Fibroblast of skin of left biceps (primary cell): ENCODE measurements around the gene PDLIM4.

ENCODE experiments used
- DNase-seq, 2 experiments: peaks; one replicate each; pipeline ENCODE4 v3.0.0-alpha.2; 2013; ENCODE audit warnings: low read depth in 2 of 2

Gene PDLIM4

DNA sequence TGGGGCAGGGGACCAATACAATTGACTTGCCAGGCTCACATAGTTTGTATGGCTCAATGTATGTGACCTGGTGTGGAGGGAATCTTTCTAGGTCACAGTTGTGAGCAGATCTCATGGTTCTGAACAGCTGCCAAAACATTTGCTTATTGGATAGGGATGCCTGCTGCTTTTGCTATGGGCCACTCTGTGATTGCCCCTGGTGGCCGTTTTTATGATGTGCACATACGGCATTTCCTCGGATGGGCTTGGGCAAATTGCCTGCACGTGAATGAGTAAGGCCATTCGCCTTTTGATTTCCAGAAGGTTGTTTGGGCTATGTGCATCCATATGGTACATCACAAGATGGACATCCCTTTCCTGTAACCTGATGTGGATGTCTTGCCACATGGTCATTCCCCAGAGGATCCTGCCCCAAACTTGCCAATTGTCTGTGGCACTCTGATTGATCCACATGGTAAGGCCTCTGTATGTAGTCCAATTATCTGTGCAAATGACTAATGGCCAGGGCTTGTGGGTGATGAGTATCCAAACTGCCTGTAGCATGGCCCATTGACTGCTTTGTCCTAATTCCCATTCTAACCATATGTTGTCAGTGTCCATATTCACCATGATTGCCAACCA lies 26.0 kb downstream of the PDLIM4 start:
- DNase-seq: no peak

DNA sequence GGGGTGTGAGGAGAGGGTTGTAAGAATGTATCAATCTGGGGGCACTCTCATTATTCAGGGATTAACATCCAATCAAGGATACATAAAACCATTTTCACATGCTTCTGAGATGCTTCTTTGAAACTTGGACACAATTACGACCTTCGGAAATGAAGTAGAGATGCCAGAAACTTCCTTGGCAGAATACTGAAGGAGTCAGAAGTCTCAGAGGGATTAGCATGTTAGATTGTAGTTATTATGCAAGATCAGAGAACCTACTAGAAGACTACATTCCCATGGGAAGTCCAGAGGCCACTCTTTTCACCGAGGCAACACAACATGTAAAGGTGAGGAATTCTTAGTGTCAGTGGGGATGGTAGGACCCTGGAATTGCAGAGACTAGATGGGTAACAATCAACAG lies 31.6 kb downstream of the PDLIM4 start:
- no peak for DNase-seq

DNA sequence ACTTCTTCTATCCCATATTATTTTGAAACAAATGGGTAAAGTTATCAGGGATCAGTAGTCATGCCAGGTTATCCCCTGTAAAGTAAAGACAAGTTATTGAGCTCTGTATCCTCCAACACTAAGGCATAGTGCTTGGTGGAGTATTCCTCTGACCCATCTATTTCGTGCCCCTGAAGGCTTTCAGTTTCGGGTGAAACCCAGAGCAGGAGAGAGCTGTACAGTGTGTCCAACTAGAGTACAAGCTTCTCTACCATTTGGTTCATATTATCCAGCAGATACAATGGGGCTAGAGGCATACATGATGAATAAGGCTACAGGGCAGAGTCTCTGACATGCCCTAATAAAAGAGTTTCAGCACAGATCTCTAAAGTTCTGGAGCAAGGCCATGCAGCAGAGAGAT lies 33.5 kb downstream of the PDLIM4 start:
- DNase-seq: no peak

DNA sequence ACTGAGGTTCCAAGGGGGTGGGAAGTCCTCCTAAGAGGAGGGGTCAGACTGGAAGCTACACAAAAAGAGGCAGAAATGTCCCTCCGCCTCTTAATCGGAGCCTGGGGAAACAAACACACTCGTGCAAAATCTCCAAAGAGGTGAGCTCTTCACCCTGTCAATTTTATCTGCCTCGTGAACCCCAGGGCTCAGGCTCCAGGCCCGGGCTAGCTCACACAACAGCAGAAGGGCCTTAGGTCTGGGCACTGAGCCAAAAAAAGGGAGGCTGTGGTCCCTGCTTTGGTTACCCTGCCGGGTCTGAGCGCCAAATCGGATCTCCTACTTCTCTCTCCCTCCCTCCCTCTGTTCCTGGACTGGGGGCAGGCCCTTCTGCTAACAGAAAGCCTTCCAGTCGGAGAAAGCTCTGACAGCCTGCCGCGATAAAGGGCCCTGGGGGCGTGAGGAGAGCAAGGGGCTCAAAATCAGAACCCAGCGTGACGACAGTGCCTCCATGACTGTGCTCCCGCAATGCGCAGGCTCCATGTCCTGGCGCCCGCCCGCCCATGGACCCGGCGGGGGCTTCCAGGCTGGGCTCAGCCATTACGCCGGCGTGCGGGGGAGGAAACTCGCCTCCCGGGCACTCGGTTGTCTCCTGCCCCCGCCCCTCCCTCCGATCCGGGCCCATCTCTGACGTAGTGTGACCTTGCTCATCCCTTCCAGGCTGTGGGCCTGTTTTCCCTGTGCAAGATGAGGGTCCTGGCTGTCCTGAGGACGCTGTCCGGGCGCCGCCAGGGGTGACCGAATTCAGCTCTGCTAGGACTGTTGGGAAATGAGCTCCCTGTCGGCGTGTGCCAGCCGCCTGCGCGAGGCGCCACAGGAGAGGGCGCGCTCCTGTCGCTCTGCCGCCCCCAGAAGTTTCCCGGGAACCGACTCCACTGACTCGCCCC lies 35.8 kb downstream of the PDLIM4 start:
- peak; percentile 60 to 73 for DNase-seq

DNA sequence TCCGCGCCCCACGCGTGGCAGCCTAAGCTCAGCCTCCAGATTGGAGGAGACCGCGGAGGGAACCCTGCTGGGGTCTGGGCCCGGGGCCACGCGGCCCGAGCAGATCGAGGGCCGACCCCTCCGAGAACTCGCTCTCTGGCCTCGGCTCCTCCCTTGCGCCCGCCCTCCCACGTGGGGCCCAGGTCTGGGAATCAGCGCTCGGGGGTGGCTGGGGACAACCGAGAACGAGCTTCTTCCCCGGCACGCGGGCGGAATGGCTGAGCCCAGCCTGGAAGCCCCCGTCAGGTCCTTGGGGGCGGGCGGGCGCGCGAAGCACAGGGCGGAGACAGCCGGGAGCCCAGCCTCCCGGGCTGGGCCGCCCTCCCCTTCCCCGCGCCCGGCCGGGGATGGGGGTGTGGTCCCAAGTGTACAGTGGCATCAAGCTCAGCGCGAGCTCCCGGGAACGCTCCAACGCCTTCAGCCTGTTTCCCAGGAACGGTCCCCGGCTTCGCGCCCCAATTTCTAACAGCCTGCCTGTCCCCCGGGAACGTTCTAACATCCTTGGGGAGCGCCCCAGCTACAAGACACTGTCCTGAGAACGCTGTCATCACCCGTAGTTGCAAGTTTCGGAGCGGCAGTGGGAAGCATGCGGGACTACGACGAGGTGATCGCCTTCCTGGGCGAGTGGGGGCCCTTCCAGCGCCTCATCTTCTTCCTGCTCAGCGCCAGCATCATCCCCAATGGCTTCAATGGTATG lies 36.7 kb downstream of the PDLIM4 start, which contains the start of gene SLC22A4:
Gene SLC22A4 (plus strand): TSS at position 403 of the 736 bp plus-strand sequence. CDS start 223 bp downstream, at position 626.
- DNase-seq: peak; percentile 87 to 88

DNA sequence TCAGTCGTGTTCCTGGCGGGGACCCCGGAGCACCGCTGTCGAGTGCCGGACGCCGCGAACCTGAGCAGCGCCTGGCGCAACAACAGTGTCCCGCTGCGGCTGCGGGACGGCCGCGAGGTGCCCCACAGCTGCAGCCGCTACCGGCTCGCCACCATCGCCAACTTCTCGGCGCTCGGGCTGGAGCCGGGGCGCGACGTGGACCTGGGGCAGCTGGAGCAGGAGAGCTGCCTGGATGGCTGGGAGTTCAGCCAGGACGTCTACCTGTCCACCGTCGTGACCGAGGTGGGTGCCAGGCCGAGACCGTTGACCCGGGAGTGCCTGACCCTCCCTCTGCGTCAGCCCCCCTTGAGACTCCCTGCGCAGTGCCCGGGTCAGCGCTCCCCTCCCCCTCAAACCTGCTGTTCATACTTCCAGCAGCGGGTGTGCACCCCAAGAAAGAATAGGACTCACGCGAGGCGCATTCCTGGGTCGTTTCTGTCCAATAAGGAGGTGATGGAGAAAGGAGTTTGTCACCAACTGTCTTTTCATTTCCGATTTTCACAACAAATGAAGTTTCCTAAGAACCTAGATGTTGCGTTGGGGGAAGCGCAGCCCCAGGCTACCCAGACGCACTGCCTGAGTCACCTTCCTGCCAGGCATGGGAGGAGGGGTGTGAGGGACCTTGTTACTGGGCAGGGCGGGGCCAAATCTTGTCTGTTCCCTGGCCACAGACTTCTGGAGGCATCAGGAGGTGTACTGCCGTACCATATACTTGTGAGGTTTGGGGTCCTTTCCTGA lies 37.4 kb downstream of the PDLIM4 start:
- DNase-seq: peak in 1 of 2 experiments; percentile 38

DNA sequence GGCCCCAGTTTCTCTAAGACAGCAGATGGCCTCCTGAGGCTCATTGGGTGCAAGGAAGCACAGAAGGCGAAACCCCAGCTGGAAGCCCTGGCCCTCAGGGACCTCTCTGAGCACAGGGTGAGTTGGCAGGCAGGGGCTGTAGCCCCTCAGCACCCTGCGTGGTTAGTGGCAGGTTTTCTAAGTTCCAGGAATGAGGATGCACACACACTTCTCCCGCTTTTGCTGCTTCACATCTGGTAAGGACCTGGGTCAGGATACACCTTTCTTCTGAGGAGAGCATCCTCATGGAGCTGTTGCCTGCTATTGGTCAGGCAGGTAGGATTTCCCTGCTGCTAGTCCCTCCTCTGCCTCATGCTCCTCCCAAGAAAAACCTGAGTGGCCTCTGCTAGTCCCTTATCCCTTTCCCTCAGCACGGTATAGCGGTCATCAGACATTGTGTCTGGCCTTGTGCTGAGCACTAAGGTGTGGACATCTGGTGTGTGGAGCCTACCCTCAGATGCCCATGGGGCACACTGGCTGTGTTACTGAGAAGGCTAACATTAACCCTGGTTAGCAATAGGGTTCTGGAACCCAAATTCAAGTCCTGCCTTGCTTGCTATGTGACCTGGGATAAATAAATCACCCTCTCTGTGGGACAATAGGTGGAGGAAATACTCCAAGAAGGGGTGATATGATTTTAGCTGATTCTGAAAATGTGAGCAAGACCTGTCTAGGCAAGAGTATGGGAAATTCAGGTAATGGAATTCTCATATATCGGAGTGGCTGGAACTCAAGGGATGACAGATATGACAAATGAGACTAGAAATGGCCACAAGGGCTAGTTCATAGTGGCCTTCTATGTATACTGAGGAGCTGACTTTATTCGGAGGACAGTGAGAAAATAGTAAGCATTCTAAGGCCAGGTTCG lies 38.3 kb downstream of the PDLIM4 start:
- no peak for DNase-seq

DNA sequence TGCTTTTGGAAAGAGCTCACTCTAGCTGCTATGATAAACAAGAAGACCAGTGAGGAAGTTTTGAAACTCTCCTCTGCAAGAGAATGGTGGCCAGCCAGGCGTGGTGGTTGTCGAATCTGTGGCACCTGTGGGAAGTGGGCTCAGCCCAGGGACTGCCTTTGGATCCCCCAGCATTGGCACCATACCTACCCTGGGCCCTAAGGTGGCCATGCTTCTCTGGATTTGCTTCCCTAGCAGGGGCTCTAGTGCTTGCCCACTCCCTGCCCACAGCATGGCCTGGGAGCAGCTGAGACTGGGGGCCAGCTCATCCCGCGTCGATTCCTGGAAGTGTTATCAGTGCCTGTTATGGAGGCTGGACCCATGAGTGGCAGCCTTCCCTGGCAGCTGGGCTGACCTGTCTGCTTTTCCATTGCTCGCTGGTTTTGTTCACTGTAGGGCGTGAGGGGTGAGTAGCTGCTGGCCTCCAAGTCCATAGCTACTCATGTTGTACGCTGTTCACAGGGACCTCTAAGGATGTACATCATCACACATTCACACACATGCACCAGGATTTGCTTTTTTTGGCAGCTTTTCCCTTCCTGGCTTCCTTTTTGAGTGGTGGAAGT lies 39.0 kb downstream of the PDLIM4 start:
- no peak for DNase-seq

DNA sequence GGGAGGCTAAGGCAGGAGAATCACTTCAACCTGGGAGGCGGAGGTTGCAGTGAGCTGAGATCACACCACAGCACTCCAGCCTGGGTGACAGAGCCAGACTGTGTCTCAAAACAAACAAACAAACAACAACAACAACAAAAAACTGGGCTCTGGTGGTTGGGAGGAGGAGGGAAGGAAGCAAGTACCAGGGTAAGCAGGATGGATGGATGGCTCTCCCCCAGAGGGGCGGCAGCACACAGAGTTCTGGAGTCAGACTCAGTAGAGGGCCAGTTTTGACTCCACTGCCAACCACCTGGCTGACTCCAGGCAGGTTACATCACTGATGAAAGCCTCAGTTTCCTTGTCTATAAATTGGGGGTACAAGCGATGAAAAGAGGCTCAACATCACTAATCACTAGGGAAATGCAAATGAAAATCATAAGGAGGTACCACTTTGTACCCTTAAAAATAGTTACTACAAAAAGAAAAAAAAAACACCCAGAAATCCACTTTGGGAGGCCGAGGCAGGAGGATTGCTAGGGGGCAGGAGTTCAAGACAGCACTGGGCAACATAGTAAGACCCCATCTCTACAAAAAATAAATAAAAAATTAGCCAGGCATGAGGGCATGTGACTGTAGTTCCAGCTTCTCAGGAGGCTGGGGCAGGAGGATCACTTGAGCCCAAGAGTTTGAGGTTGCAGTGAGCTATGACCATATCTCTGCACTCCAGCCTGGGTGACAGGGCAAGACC lies 39.9 kb downstream of the PDLIM4 start:
- DNase-seq: no peak

DNA sequence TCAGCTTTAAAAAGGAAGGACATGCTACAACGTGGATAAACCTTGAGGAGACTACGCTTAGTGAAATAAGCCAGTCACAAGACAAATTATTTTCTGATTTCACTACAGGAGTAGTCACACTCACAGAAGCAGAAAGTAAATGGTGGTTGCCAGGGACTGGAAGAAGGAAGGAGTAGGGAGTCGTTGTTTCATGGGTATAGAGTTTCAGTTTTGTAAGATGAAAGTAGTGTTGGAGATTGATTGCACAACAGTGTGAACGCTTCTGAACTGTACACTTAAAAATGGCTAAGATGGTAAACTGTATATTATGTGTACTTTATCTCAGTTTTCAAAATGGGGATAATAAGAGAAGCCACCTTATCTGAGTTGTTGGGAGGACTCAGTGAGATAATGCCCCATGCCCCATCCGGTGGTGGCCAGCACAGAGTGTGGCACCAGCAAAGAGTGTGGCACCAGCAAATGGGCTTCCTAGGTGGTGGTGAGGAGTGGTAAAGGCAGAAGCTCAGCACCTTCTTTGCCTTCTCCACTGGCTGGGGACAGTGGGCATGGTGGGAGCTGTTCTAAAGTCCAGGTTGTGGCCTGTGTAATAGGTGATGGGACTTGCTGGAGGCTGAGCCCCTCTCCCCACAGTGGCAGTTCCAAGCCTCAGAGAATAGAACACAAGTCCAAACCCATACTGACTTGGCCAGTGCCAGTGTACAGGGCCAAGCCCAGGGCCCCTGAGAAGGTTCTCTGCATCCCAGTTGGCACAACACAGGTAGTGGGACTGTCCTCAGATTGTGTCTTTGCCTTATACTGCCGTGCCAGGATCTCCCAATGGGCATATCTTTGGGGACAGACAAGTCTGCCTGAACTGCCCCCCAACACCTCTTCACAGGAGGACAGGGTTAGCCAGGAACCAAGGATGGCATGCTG lies 41.1 kb downstream of the PDLIM4 start:
- DNase-seq: no peak

DNA sequence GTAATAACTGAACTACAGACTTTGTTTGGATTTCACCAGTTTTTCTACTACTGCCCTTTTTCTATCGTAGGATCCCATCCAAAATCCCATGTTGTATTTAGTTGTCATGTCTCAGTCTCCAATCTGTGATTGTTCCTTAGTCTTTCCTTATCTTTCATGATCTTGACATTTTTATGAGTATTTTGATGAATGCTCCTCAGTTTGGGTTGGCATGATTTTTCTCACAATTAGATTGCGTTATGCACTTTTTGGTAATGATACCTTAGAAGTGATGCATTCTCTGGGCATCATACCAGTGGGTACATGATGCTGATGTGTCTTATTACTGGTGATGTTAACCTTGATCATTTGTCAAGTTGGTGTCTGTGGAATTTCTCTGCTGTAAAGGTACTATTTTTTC lies 42.4 kb downstream of the PDLIM4 start:
- DNase-seq: no peak

DNA sequence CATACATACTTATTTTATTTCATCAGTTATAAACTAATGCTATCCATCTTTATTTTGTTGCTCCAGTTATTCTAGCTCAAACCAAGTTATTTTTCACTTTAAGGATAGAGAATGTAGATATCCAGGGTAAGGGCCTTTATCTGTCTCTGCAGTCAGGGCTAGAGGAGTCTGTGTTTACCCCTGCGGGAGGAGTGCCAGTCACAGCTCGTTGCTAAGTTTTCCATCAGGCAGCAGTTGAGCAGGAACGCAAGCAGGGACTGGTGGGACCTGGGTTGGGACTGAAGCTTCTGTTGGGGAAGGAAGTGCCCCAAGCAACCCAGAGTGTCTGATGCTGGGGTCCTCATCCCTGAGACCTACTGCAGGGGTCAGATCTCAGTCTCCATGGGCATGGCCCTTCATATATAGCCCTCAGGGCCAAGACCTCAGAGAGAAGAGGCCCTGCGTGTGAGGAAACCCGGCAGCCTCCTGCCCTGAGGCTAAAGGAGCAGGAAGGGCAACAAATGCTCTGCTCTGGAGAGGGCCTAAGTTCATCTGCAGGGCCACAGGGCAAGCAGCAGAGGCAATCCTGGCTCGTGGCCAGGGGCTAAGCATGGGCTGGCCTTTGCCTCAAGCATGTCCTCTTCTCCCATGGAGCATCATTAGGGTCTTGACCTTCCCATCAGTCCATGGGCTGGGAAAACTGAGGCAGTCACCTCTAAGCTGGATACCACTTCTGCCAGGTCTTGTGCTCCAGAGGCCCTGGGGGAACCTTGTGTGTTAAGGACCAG lies 43.3 kb downstream of the PDLIM4 start:
- DNase-seq: no peak

DNA sequence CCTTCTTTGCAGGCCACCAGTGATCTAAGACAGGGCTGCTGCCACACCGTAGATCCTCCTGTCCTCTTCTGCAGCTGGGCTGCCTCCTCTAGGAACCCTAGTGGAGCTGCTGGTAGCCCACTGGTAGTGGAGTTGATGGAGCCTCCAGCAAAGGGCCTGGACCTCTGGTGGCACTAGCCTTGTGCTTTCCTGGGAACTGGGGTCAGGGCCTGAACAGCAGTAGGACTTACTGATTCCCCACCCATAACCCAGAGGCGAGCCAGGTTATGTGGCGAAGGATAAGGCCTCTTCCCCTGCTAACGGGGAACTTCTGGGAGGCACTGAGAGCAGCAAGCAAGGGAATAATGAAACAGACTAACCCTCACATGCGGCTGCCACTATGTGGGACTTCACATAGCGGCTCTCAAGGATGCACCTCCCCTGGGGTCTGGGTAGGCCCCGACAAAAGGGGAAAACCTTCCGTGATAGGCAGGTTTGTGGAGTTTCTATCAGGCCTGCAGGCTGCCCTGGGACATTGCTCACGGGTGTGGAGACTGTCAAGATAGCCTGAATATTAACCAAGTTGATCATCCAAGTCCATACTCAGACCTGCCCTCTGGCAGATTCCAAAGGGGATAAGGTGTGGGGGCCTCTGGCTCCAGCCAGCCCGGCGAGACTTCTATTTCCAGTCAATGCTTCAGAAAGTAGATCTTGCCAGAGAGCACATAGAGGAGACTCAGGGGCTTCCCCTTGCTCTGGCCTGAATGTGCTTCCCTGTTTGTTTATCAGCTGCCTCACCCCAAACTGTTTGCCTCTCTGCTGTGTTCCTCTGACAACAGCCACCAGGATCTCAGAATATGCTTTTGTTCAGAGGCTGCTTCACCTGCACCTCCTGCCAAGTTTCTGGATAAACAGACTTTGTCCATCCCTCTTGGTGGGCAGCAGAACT lies 44.1 kb downstream of the PDLIM4 start:
- no peak for DNase-seq

DNA sequence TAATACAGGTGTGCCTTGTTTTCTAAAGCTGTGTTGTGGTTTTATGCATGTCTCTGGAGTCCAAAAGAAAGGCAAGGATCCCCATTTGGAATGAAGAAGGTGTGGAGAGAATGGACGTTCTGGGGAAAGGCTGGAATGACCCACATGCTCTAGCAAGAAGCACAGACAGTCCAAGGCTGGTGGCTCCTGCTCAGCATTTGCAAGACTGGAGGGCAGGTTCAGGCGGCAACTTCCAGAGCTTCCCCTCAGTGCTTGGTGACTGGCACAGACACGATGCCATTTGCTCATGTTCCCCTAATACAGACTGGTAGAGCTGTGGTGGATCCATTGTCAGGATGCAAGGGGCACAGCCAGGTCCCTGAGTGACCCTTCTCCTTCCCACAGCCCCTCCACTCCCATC lies 44.9 kb downstream of the PDLIM4 start:
- no peak for DNase-seq

DNA sequence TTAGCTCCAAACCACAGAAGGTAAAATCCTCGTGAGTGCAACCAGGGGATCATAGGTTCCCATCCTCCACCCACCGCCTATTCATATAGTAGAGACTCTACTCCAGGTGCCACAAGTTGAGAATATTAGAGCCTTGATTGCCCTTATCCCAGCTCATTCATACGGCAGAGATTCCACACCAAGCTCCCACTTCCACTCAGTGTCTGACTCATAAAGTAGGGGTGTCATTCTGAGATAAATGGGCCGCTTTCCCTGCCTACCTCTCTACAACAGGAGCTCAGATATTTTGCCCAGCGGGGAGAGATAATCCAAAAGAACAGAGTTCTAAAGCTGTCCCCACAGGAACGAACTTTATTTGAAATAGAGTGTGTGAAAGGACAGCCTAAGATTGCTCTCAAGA lies 46.1 kb downstream of the PDLIM4 start:
- DNase-seq: no peak

DNA sequence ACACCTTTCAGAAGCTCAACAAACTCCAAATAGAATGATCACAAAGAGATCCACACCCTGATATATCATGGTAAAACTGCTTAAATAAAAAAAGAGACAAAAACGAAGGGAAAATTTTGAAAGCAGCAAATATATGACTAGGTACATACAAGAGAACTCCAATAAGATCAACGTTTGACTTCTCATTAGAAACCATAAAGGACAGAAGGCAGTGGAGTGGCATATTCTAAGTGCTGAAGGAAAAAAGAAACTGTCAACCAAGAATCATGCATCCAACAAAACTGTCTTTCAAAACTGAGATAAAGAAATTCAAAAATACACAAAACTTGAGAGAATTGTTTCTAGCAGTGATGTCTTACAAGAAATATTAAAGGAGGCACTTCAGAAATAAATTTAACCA lies 47.9 kb downstream of the PDLIM4 start:
- no peak for DNase-seq

DNA sequence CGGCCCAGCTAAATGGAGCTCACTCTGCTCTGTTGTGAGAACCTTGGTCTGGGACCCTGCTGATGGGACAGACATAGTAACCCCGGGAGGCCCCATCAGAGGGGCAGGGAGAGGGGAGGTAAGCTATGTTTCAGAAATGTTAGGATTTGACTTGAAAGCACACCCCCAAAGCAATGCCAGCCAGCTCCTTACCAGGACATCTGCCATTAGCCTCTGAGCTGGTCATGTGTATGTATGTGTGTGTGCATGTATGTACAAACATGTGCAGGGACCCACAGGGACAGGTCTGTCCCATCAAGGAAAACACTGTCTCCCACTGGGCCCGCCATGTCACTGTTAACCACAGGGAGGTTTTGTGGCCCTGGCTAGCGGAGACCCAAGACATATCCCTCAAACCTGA lies 51.2 kb downstream of the PDLIM4 start:
- DNase-seq: no peak
